GM18858 (cell line): ENCODE data around the gene STMP1.
"Not testable (repeated sequence)": the region's sequence is repeated elsewhere in the genome, so short reads cannot be mapped to it uniquely, and the experiment has no call there.

ENCODE experiments used
- ATAC-seq: cut with Tn5 transposase; IDR thresholded peaks from one replicate; pipeline ENCODE4 v1.9.1; 2021; ENCODE audit not compliant: unreplicated experiment

The STMP1 gene

DNA sequence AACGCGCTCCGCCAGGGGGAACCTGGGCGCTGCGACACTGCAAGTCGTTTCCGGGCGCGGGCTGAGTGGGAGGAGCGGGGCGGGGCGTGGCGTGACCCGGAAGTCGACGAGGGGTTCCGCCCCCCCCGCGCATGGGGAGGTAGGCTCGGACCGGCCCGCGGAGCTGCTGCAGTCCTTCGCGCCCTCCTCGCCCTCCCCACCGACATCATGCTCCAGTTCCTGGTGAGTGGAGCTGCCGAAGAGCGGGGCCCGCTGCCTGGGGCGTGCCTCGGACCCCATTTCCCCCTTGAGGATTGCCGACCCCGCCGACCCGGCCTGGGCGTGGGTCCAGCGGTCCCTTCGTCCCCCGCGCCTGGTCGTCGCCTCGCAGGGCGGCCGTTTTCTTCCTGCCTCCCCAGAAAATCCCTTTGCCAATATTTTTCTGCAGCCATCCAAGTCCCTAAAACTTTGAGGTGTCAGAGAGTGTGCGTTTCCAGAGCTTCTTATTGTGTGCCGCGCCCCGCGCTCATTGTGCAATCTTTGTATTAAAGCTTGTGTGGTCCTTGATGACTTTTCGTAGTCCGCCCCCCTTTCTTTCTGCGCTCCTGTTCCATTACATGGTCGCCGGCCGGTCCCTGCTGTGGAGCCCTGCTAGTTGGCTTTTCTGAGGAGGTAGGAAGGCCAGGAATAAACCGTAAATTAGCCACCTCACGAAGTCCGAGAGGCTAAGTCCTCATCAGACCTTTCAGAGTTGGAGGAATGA is at the start of gene STMP1:
Gene STMP1 (plus strand): TSS at position 142 of the 742 bp plus-strand sequence.
- peak; percentile 75 for ATAC-seq

GRCh38 chr7:135616136-135616535 is 46.2 kb upstream of the STMP1 start:
- ATAC-seq = no peak

GRCh38 chr7:135617781-135618180 is 44.5 kb upstream of the STMP1 start:
- ATAC-seq = no peak

DNA sequence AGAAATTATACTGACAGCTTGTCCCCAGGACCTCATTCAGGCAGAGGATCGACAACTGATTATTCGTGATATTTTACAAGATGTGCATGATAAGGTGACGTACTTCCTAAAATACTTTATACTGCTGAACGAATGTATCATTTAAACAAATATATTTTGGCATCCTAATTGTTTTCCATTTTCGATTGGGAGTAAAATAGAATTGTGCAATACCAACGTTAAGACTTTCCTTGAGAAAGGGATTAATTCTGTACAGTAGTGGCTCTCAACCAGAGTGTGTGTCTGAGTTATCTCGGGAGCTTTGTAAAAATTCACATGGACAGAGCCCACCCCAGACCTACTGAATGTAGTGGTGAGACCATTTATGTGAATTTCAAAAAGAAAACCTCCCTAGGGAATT is 43.8 kb upstream of the STMP1 start:
- ATAC-seq = no peak

- no peak for ATAC-seq
Observed at GRCh38 chr7:135620447-135620846, 41.9 kb upstream of the STMP1 start.

- no peak for ATAC-seq
Observed at GRCh38 chr7:135620980-135621850, 41.1 kb upstream of the STMP1 start.

DNA sequence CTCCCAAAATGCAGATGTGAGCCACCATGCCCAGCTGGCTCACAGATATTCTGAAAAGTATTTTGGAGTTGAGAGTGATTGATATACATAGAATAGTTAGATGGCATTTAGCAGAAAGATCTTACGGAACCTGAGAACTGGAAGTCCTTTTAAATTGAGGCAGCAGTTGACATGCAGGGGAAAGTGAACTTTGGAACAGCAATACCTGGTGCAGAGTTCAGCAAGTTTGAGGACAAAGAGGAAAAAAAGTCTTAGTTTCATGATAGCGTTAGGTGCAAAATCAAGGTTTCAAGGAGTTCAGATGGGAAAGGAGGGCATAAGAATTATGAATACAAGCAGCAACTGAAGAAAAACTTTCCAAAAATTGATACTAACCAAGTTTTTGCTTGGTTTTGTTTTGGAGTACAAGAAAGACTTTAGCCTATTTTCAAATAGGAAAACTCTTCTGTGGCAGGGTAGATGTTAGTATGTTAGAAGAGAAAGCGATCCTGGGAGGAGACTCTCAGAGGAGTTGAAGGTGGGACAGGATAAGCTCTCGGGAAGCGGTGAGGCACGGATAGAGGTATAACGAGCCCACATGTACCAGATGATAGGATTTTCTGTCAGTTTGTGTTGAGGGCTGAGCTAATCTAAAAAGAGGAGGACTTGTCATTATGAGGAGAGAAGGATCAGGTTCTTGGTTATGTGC is 28.0 kb upstream of the STMP1 start:
- ATAC-seq = no peak

DNA sequence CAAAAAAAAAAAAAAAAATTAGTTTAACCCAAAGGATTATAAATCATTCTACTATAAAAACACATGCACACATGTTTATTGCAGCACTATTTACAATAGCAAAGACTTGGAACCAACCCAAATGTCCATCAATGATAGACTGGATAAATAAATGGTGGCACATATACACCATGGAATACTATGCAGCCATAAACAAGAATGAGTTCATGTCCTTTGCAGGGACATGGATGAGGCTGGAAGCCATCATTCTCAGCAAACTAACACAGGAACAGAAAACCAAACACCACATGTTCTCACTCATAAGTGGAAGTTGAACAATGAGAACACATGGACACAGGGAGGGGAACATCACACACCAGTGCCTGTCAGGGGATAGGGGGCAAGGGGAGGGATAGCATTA is 22.6 kb upstream of the STMP1 start:
- ATAC-seq = not testable (repeated sequence)

- ATAC-seq = no peak
Observed at GRCh38 chr7:135644154-135644553, 18.2 kb upstream of the STMP1 start.

DNA sequence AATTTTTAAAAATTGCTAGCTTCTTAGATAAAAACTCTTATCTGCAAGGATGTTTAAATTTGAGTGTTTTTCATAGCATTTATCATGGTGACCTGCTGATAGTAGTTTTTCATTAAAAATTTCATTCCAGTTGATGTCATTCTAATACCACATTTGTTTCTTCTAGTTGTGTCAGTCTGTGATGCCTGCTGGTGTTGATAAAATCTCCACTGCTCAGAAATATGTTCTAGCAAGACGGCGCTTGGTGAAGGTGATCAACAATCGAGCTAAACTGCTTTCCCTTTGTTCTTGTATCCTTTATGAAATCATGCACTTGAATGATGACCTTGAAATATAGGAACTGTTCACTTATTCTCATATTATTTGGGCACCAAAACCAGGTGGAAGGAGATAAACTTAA is 17.6 kb upstream of the STMP1 start:
- no peak for ATAC-seq

DNA sequence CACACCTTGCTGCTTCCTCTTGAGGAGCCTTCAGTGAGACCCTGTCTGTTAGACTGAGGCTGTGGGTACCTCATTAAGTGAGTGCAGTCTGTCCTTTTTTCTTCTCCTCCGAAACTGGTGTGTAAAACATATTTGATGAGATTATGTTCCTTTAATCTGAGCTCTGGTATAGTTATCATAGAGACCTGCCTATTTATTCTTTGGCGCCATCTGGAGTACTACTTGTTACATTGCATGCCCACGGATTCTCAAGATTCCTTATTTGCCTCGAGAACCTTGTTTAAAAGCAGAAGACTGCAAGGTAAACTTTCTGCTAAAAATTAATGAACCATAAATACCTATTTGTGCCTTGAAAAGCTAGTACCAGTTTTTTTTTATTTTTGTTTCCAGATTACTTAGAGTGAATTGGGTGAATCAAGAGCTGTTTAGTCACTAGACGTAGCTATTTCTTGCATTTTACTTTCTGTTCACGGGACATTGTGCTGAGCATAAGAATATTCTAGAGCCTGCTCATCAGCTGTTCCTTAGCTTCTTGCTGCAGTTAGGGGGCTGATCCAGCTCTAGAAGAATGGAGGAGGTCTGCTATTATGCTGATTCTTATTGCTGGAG is 16.9 kb upstream of the STMP1 start:
- ATAC-seq = no peak

DNA sequence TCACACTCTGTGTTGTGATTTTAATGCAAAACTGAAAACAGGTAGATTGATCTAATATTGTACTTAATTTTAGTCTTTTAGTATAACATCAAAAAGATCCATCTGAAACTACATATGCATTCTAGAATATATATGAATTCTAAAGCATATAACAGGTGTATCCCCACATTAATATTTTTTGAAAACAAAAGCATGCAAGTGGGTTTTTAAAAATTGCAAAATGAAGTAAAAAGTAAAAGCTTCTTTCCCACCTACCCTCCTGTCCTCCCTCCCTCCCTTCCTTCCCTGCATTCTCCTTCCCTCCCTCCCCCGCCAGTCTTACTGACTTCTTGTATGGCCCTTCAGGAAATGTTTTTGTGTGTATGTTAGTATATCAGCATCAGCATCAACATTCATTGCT is 14.6 kb upstream of the STMP1 start:
- ATAC-seq = no peak

DNA sequence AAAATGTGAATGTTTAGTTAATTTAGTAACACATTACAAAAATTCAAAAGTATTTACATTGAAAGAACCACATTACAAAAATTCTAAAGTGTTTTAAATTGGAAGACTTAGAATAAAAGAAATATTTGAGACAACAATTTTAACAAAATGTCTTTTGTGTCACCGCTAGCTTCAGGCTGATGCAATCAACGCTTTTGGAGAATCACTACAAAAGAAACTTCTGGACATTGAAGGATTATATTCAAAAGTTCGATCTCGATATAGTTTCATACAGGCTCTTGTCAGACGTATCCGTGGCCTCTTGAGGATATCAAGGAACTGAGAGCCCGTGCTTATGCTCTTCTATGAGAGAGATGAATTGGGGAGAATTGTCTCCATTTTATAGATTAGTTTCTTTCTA is 14.1 kb upstream of the STMP1 start:
- no peak for ATAC-seq

DNA sequence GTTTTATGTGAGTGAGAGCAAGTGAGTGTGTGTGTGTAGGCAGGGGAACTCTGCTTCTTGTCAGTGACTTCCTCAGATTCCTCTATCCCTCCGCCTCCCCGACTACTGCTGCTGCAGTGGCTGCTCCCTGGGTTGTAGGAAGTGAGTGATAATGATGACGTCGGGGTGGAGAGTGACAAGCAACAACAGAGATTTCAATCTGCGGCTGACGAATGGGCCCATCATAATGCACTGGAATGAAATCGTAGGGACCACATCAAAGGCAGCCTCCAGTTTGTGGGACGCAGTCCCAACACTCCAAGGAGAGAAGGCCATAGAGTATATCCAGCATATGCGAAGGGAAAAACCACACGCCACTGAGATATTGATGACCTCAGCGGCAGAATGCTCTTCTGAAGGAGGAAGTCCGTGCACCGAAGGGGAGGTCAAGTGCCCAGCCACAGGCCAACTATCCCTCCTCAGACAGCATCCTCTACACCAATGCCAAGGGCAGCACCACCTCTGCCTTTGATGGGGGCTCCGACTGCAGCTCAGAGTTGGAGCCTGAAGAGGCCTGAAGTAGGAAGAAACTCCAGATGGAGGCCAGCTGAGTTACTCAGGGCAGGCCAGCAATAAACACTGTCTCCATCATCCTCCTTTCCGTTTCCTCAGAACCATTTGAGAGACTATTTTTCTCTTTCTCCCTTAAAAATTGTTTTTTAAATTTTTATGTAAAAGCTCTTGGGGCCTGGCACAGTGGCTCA is 11.3 kb upstream of the STMP1 start:
- no peak for ATAC-seq

GRCh38 chr7:135653340-135654080 is 8.8 kb upstream of the STMP1 start:
- no peak for ATAC-seq

GRCh38 chr7:135658564-135658963 is 3.8 kb upstream of the STMP1 start:
- ATAC-seq = no peak

GRCh38 chr7:135659159-135659846 is 3.0 kb upstream of the STMP1 start:
- no peak for ATAC-seq

DNA sequence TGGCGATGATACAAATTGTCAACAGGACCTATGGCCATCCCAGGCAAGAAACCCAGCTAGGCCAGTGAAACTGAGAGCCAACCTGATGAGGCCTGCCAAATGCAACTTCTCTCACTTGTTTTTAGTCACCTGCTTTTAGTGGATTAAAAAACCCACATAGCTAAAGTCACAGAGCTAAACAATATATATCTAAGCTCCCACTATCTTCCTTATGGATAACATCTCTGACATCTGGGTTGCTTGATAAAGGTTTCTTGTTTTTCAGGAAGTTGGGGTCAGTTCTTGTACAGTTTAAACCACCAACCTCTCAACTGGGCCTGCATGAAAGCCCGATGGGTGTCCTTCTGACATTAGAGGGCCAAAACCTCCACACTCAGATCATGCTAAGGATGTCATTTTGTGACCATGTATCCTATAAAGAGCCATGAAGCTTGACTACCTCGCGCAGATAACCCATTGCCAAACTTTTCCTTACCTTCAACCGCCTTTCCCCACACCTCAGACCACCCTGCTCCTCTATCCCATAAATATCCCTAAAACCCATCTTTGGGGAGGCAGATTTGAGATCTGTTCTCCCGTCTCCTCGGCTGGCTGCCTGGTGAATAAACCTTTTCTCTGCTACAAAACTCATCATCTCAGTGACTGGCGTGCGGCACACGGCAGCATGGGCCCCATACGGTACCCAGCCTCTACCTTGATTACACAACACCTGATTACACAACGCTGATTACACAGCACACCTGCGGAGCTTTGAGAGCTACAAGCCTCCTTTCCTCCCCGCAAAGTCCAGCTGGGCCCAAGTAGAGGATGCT is 797 bp upstream of the STMP1 start:
- no peak for ATAC-seq

- ATAC-seq = no peak
Observed at GRCh38 chr7:135662123-135662372, 266 bp upstream of the STMP1 start.
